HepG2 (cell line): ENCODE measurements around the gene SQSTM1. TPM values are rescaled to one million over a fixed set of nuclear protein-coding genes. Genes with fewer than 3 reads are reported as not detected.
A peak's percentile ranks its signal among the peaks of the same experiment; 100 is the strongest.

Source experiments
- IRF1 ChIP-seq: sonication (generic); formaldehyde crosslinking; IDR thresholded peaks from 2 replicates; pipeline ENCODE4 v1.4.0; 2020; ENCODE audit warnings: low read depth, mild to moderate bottlenecking, missing genetic modification reagents
- JUNB ChIP-seq: sonication (generic); formaldehyde crosslinking; IDR thresholded peaks from 2 replicates; pipeline ENCODE4 v1.8.0; 2022; ENCODE audit warnings: missing genetic modification reagents, mild to moderate bottlenecking, borderline replicate concordance
- SMAD1 ChIP-seq: sonication (generic); formaldehyde crosslinking; IDR thresholded peaks from 2 replicates; pipeline ENCODE4 v1.4.0; 2020; ENCODE audit warnings: missing genetic modification reagents, low read depth, mild to moderate bottlenecking, borderline replicate concordance
- SNRNP70 ChIP-seq: fragments of 200-400 bp; formaldehyde crosslinking; IDR thresholded peaks from 2 replicates; pipeline ENCODE4 v1.6.1; 2017; ENCODE audit warnings: mild to moderate bottlenecking, low read depth, low read length, moderate library complexity
- ZEB1 ChIP-seq: IDR thresholded peaks from 2 replicates; pipeline ENCODE4 v1.6.1; 2012; ENCODE audit warnings: mild to moderate bottlenecking, low read depth, inconsistent platforms; ENCODE audit not compliant: insufficient replicate concordance
- ZNF180 ChIP-seq: sonication (generic); formaldehyde crosslinking; IDR thresholded peaks from 2 replicates; pipeline ENCODE4 v1.4.0; 2020; ENCODE audit warnings: low read depth, missing genetic modification reagents, borderline replicate concordance
- ZNF24 ChIP-seq: fragments of 450-650 bp; IDR thresholded peaks from 2 replicates; pipeline ENCODE4 v1.6.1; 2017; ENCODE audit warnings: antibody characterized with exemption, mild to moderate bottlenecking
- ZNF292 ChIP-seq: sonication (generic); formaldehyde crosslinking; IDR thresholded peaks from 2 replicates; pipeline ENCODE4 v1.8.1; 2022; ENCODE audit warnings: mild to moderate bottlenecking, low read depth, missing genetic modification reagents, borderline replicate concordance
- ZNF367 ChIP-seq: sonication (generic); formaldehyde crosslinking; IDR thresholded peaks from 2 replicates; pipeline ENCODE4 v1.4.0; 2020; ENCODE audit warnings: missing genetic modification reagents, borderline replicate concordance
- ZNF549 ChIP-seq: sonication (generic); formaldehyde crosslinking; IDR thresholded peaks from 2 replicates; pipeline ENCODE4 v1.5.0; 2020; ENCODE audit warnings: missing genetic modification reagents
- ZNF652 ChIP-seq: IDR thresholded peaks from 2 replicates; pipeline ENCODE4 v1.6.1; 2016; ENCODE audit warnings: low read depth, borderline replicate concordance
- ZXDC ChIP-seq: sonication (generic); formaldehyde crosslinking; IDR thresholded peaks from 2 replicates; pipeline ENCODE4 v1.5.0; 2020; ENCODE audit warnings: mild to moderate bottlenecking, missing genetic modification reagents
- polyA plus RNA-seq, 8 experiments: library from polyadenylated mRNA; depleted of rRNA in 3 of 8; stranded (reverse) in 7 of 8; unstranded in 1 of 8; fragments of >200 nt; fragmentation: Illumina TruSeq in 4 of 8; extraction: Trizol in 4 of 8; gene quantifications; 2 replicates each; pipeline versions ENCODE4 v1.2.1 to v1.2.3, GENCODE V29; 2011 to 2016; ENCODE audit warnings: low read depth in 4 of 8, missing spikeins in 1 of 8, mixed read lengths in 1 of 8; ENCODE audit not compliant: insufficient read depth in 1 of 8
- total RNA-seq, 5 experiments: library from RNA; depleted of rRNA; stranded (reverse); fragments of >200 nt; fragmentation: Illumina TruSeq; extraction: Trizol; gene quantifications; 2 replicates each; pipeline ENCODE4 v1.2.3, GENCODE V29; 2016; ENCODE audit warnings: low read depth in 1 of 5
- TF ChIP-seq, protein P1 (sequence below): sonication (generic); formaldehyde crosslinking; IDR thresholded peaks from 2 replicates; pipeline ENCODE4 v1.5.1; 2020; ENCODE audit warnings: missing genetic modification reagents, mild to moderate bottlenecking, borderline replicate concordance
- TF ChIP-seq, protein P2 (sequence below): sonication (generic); formaldehyde crosslinking; IDR thresholded peaks from 2 replicates; pipeline ENCODE4 v1.5.0; 2020; ENCODE audit warnings: mild to moderate bottlenecking, missing genetic modification reagents
- TF ChIP-seq, protein P3 (sequence below): IDR thresholded peaks from 2 replicates; pipeline ENCODE4 v1.6.1; 2016; ENCODE audit warnings: low read depth, control low read depth
- TF ChIP-seq, protein P4 (sequence below): sonication (generic); formaldehyde crosslinking; IDR thresholded peaks from 2 replicates; pipeline ENCODE4 v1.4.0; 2020; ENCODE audit warnings: missing genetic modification reagents, borderline replicate concordance

SQSTM1 gene
- total and polyA plus RNA-seq, 2 of the 13 experiments (the other 11 are each of a cell fraction or from before 2014, with no cell fraction given), result 90.9 to 160 TPM

- TF ChIP-seq, protein P1, sequence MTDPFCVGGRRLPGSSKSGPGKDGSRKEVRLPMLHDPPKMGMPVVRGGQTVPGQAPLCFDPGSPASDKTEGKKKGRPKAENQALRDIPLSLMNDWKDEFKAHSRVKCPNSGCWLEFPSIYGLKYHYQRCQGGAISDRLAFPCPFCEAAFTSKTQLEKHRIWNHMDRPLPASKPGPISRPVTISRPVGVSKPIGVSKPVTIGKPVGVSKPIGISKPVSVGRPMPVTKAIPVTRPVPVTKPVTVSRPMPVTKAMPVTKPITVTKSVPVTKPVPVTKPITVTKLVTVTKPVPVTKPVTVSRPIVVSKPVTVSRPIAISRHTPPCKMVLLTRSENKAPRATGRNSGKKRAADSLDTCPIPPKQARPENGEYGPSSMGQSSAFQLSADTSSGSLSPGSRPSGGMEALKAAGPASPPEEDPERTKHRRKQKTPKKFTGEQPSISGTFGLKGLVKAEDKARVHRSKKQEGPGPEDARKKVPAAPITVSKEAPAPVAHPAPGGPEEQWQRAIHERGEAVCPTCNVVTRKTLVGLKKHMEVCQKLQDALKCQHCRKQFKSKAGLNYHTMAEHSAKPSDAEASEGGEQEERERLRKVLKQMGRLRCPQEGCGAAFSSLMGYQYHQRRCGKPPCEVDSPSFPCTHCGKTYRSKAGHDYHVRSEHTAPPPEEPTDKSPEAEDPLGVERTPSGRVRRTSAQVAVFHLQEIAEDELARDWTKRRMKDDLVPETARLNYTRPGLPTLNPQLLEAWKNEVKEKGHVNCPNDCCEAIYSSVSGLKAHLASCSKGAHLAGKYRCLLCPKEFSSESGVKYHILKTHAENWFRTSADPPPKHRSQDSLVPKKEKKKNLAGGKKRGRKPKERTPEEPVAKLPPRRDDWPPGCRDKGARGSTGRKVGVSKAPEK (CRISPR knock-in tag), result 0 out of 2 replicates have a peak, but pooled peaks have one; percentile 41
- no peak for TF ChIP-seq SNRNP70
- TF ChIP-seq, protein P2, sequence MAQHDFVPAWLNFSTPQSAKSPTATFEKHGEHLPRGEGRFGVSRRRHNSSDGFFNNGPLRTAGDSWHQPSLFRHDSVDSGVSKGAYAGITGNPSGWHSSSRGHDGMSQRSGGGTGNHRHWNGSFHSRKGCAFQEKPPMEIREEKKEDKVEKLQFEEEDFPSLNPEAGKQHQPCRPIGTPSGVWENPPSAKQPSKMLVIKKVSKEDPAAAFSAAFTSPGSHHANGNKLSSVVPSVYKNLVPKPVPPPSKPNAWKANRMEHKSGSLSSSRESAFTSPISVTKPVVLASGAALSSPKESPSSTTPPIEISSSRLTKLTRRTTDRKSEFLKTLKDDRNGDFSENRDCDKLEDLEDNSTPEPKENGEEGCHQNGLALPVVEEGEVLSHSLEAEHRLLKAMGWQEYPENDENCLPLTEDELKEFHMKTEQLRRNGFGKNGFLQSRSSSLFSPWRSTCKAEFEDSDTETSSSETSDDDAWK (CRISPR knock-in tag), result no peak
- peak; percentile 50 for TF ChIP-seq ZEB1
- no peak; the same call in 1 of the 2 replicates for TF ChIP-seq JUNB (CRISPR knock-in tag)
- peak; percentile 89 for TF ChIP-seq ZNF292 (CRISPR knock-in tag)
- TF ChIP-seq, protein P3, sequence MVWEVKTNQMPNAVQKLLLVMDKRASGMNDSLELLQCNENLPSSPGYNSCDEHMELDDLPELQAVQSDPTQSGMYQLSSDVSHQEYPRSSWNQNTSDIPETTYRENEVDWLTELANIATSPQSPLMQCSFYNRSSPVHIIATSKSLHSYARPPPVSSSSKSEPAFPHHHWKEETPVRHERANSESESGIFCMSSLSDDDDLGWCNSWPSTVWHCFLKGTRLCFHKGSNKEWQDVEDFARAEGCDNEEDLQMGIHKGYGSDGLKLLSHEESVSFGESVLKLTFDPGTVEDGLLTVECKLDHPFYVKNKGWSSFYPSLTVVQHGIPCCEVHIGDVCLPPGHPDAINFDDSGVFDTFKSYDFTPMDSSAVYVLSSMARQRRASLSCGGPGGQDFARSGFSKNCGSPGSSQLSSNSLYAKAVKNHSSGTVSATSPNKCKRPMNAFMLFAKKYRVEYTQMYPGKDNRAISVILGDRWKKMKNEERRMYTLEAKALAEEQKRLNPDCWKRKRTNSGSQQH (CRISPR knock-in tag), result no peak
- TF ChIP-seq IRF1 (CRISPR knock-in tag), result no peak
- TF ChIP-seq ZXDC, result no peak; the same call in 1 of the 2 replicates
- TF ChIP-seq ZNF24, result no peak
- TF ChIP-seq ZNF549, result 0 out of 2 replicates have a peak, but pooled peaks have one; percentile 61
- TF ChIP-seq SMAD1 (CRISPR knock-in tag), result peak; percentile 88; the same call in 1 of the 2 replicates
- TF ChIP-seq ZNF367 (CRISPR knock-in tag), result peak; percentile 9; the same call in 1 of the 2 replicates
- TF ChIP-seq ZNF652 (CRISPR knock-in tag), result 0 out of 2 replicates have a peak, but pooled peaks have one; percentile 11
- TF ChIP-seq, protein P4, sequence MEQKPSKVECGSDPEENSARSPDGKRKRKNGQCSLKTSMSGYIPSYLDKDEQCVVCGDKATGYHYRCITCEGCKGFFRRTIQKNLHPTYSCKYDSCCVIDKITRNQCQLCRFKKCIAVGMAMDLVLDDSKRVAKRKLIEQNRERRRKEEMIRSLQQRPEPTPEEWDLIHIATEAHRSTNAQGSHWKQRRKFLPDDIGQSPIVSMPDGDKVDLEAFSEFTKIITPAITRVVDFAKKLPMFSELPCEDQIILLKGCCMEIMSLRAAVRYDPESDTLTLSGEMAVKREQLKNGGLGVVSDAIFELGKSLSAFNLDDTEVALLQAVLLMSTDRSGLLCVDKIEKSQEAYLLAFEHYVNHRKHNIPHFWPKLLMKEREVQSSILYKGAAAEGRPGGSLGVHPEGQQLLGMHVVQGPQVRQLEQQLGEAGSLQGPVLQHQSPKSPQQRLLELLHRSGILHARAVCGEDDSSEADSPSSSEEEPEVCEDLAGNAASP (CRISPR knock-in tag), result no peak
- no peak for TF ChIP-seq ZNF180 (CRISPR knock-in tag)
Measured at GRCh38 chr5:179858586-179859427, 38.1 kb downstream of the SQSTM1 start, which contains the start of gene MRNIP (continued).
